Kidney epithelial cell (primary cell): ENCODE measurements around the gene FOXP1. TPM values are rescaled to one million over a fixed set of nuclear protein-coding genes. Genes with fewer than 3 reads are reported as not detected.

Experiments
- DNase-seq: peaks from one replicate; pipeline ENCODE4 v3.0.0-alpha.2; 2010; ENCODE audit warnings: low read depth
- H3K27me3 ChIP-seq: 2 replicates; pipeline ENCODE4 v1.6.0; 2011; ENCODE audit warnings: low read length; ENCODE audit not compliant: control insufficient read depth, insufficient read depth
- H3K36me3 ChIP-seq: 2 replicates; pipeline ENCODE4 v1.5.1; 2011; ENCODE audit warnings: low read length; ENCODE audit not compliant: control insufficient read depth, insufficient read depth
- H3K4me3 ChIP-seq: 2 replicates; pipeline ENCODE4 v1.5.1; 2011; ENCODE audit warnings: low read depth, mild to moderate bottlenecking, control low read depth, low read length
- CTCF ChIP-seq: IDR thresholded peaks from 2 replicates; pipeline ENCODE4 v1.5.1; 2011; ENCODE audit warnings: mild to moderate bottlenecking, moderate library complexity, low read length, control low read depth, inconsistent platforms; ENCODE audit not compliant: insufficient read depth, poor library complexity, severe bottlenecking
- total RNA-seq: library from RNA; depleted of rRNA; stranded (reverse); fragments of >200 nt; gene quantifications from 2 replicates; pipeline ENCODE4 v1.2.3, GENCODE V29; 2015

The FOXP1 gene
- total RNA-seq, 1 donor from 2014 or later = 75.0 TPM

DNA sequence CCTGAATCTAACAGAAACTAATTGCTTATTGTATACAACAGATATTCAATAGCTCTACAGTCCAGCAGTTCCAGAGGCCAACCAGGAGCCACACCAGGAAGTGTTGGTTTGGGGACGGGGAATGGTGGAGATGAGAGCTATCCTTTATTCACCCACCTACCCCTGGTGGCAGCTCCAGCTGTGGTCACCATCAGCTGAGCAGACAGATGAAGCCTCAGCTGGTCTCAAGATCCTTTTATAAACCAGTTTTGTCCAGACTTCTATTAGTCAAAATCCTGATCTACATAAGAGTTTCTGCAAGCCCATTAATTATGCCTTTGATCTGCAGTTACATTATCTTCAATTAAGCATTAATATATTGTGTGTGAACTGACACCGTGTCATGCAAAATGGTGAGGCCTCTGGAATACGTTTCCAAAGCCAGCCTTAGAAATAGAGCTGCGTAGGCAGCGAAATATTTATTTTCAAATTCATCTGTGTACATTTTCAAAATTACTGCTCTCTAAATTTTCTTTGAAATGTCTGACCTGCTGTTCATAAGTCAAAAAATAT, 488.8 kb downstream of the FOXP1 start:
- Histone ChIP-seq H3K4me3 (no peak overlapping the region), H3K36me3 (no peaks in the 10 kb centered on the region), H3K27me3 (no peaks in the 10 kb centered on the region)
- DNase-seq = no peak
- TF ChIP-seq CTCF = no peak

DNA sequence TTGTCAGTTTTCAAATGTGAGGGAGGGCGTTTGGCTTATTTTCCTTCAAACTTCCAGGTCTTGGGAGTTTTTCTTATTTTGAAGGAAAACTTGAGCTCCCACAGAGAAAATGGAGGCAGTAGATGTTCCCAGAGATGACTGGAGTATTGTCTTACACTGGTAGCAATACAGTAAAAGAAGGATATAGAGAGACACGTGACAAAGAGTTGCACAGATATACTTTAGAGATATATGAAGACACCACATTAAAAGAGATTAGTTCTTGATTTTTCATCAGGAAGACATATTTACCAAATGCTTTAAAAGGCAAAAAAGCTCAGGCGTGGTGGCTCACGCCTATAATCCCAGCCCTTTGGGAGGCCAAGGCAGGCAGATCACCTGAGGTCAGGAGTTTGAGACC, 490.9 kb downstream of the FOXP1 start:
- no peak for TF ChIP-seq CTCF
- no peaks in the 10 kb centered on the region for H3K27me3 ChIP-seq
- no peak overlapping the region for H3K4me3 ChIP-seq
- no peak for DNase-seq
- no peaks in the 10 kb centered on the region for H3K36me3 ChIP-seq

DNA sequence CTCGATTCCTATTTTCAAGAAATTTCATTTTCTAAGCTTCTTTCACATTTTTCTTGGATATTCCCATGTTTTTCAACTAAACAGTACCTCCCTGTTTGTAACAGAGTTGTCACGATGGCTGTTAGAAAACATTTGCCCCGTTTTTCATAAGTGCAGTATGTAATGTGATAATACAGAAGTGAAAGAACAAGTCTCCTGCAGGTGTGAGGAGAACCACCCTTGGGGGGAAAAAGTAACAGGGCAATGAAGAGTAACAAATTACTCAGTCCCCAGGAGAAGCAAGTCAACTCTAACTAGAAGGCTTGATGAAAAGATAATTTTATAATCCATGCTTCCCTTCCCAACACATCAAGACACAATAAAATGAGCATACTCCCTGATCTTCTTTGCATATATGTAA, 493.3 kb downstream of the FOXP1 start:
- H3K4me3 ChIP-seq = no peak overlapping the region
- no peaks in the 10 kb centered on the region for H3K36me3 ChIP-seq
- no peak for TF ChIP-seq CTCF
- H3K27me3 ChIP-seq = no peaks in the 10 kb centered on the region
- DNase-seq = no peak

DNA sequence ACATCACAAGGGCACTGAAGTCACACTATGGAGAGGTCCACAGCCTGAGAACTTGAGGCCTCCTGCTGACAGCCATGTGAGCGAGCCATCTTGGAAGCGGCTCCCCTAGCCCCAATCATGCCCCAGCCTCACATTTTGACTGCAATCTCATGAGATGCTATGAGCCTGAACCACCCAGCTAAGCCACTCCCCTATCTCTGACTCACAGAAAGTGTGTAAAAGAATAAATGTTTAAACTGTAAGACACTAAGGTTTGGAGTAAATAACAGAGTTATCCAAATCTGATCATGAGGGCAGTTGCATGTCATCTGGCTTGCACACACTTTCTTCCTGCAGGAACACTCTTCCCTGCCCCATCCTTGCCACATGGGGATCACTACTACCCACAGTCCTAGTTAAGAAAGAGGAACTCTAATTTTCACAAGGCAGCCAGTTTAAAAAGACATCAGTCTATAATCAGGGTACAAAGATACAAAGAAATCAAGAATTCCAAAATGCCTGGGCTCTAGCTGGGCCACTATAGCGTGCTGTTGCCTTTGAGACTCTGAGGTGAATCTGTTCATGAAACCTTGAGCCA, 494.2 kb downstream of the FOXP1 start:
- no peak for DNase-seq
- H3K27me3 ChIP-seq = no peaks in the 10 kb centered on the region
- no peak for TF ChIP-seq CTCF
- no peaks in the 10 kb centered on the region for H3K36me3 ChIP-seq
- no peak overlapping the region for H3K4me3 ChIP-seq

DNA sequence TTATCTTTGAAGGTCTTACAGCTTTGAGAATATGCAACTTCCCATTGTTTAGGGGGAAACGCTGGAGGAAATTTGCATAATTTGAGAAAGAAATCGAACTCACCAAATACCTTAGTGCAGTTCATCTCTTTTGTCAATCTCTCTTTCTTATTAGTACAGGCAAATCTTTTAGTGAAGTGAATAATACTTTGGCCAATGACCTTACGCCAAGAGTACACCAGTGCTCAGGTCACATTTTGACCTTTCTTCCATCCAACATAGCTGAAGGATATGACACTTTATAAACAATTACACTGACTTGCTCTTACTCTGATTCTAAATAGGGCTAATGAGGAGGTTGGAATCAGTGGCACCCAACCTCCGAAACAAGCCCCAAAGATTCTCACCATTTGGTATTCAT, 494.8 kb downstream of the FOXP1 start:
- Histone ChIP-seq H3K27me3 (no peaks in the 10 kb centered on the region), H3K36me3 (no peaks in the 10 kb centered on the region), H3K4me3 (no peak overlapping the region)
- no peak for DNase-seq
- TF ChIP-seq CTCF = no peak
